Putamen (tissue), 1 donor: ENCODE data around the gene FIGNL1.

ENCODE experiments used
- DNase-seq: peaks from one replicate; pipeline ENCODE4 v3.0.0-alpha.2; 2016; ENCODE audit warnings: low spot score

Gene FIGNL1

DNA sequence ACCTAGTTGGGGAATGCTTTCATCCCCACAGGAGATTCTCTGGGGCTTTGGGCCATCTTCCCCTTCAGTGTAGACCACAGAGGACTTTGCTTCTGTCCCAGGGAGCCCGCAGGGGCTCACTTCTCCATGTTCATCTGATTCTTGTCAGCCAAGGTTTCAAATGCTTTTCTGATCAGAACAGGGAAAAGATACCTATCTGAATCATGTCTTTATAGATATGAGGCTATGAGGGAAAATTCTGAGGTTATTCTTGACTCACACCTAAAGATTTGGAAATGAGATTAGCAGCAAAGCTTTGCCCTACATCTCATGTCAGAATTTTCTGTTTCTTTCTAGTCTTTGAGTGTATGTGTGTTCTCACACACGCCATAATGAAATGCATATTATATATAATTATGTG lies 53.3 kb downstream of the FIGNL1 start:
- no peak for DNase-seq

- no peak for DNase-seq
Measured at GRCh38 chr7:50394315-50394714, 55.8 kb downstream of the FIGNL1 start.
